Immature natural killer cell (primary cell): ENCODE measurements around the gene ACAD8. TPM values are rescaled to one million over a fixed set of nuclear protein-coding genes. Genes with fewer than 3 reads are reported as not detected.

Experiments
- DNase-seq, 3 donors: peaks; one replicate each; pipeline ENCODE4 v3.0.0; 2022; ENCODE audit warnings: mixed read lengths in 1 of 3
- H3K27ac Mint-ChIP-seq, 6 donors: one replicate each; pipeline ENCODE4 v1.8.0; 2020; ENCODE audit warnings: mixed read lengths in 6 of 6, mild to moderate bottlenecking in 5 of 6, inconsistent platforms in 4 of 6, moderate library complexity in 3 of 6
- H3K27me3 Mint-ChIP-seq, 3 donors: one replicate each; pipeline ENCODE4 v1.8.0; 2020 to 2021; ENCODE audit warnings: low read depth in 3 of 3, mild to moderate bottlenecking in 3 of 3, mixed read lengths in 3 of 3, moderate library complexity in 3 of 3, inconsistent platforms in 1 of 3
- H3K36me3 Mint-ChIP-seq, 3 donors: one replicate each; pipeline ENCODE4 v1.8.0; 2020; ENCODE audit warnings: mixed read lengths in 3 of 3, inconsistent platforms in 2 of 3, mild to moderate bottlenecking in 2 of 3
- H3K4me1 Mint-ChIP-seq, 2 donors: one replicate each; pipeline ENCODE4 v1.8.0; 2020; ENCODE audit warnings: inconsistent platforms in 2 of 2, mild to moderate bottlenecking in 2 of 2, mixed read lengths in 2 of 2, moderate library complexity in 1 of 2
- H3K4me3 Mint-ChIP-seq, 5 donors: one replicate each; pipeline ENCODE4 v1.8.0; 2020; ENCODE audit warnings: mild to moderate bottlenecking in 5 of 5, mixed read lengths in 5 of 5, inconsistent platforms in 3 of 5, moderate library complexity in 3 of 5
- H3K9me3 Mint-ChIP-seq, 6 donors: one replicate each; pipeline ENCODE4 v1.8.0; 2020; ENCODE audit warnings: mild to moderate bottlenecking in 6 of 6, mixed read lengths in 6 of 6, inconsistent platforms in 4 of 6, moderate library complexity in 3 of 6
- polyA plus RNA-seq, 3 donors: library from polyadenylated mRNA; unstranded; fragments of 300-500 nt; fragmentation: Illumina TruSeq; gene quantifications; one replicate each; pipeline ENCODE4 v1.2.3, GENCODE V29; 2021

The ACAD8 gene
- polyA plus RNA-seq, 3 donors from 2014 or later, result 16.3 to 34.4 (median 22.7) TPM

DNA sequence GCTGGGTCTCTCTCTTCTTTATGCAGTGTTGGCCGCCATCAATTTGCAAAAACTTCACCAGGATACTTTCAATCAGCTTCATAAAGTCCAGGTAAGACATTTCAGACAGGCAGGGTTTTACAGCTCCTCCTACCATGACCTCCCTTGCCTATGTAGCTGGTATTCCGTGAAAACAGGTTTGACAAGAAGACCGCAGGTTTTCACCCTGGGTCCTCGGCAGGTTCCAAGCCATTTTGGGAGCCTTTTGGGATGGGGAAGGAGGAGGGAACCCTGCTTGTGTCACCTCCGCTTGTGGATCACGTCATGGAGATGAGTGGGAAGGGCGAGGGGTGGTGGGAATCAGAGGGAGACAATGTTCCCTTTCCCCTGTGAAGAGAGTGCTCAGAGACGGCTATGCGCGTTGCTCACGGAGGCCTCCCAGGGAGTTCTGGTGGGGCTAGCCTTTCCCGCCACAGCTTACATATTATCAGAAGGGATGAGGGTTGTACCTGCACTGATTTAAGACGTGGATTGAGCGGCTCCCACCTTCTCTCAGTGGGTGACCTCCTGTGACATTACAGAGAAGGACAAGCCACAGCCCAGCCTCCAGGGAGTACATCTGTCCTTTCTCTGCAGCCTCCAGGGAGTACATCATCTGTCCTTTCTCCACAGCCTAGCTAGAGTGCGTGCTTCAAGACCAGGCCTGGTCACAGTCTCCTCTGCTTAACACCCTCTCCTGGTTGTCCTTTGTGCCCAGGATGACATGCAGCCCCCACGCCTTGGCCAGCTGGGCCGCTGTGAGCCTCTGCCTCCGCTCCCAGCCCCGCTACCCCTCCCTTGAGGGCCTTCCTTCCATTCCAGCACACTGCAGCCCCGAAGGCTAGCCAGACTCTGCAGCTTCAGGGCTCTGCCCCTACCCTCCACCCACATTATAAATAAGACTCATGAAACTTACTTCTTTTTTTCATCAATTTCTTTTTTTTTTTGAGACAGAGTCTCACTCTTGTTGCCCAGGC is 40.0 kb downstream of the ACAD8 start:
- Mint-ChIP-seq H3K27ac (no peak overlapping the region), H3K27me3 (peaks cover 0 to 5% (median 5%) of the 10 kb centered on the region in 3 donors), H3K4me1 (no peaks in the 10 kb centered on the region), H3K4me3 (no peak overlapping the region), H3K9me3 (peaks cover 0 to 3% (median 0%) of the 10 kb centered on the region in 6 donors), H3K36me3 (peaks cover 0 to 4% (median 0%) of the 10 kb centered on the region in 3 donors)
- no peak for DNase-seq

DNA sequence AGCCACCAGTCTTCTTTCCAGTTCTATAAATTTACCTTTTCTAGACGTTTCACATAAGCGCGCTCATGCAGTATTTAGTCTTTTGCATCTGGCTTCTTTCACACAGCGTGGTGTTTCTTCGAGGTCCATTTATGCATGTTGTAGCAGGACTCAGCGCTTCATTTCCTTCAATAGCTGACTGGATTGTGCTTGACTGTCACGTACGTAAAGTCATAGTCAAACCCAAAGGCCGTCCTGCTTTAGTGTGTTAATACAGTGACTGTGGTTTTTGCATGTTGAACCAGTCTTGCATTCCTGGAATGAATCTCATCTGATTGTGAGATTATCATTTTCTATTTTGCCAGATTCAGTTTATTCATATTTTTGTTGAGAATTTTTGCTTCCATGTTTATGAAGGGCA is 41.3 kb downstream of the ACAD8 start:
- Mint-ChIP-seq H3K4me1 (no peaks in the 10 kb centered on the region), H3K36me3 (peaks cover 0 to 4% (median 0%) of the 10 kb centered on the region in 3 donors), H3K9me3 (peaks cover 0 to 4% (median 0%) of the 10 kb centered on the region in 6 donors), H3K27ac (no peak overlapping the region), H3K27me3 (peaks cover 0 to 5% (median 5%) of the 10 kb centered on the region in 3 donors), H3K4me3 (no peak overlapping the region)
- no peak for DNase-seq

DNA sequence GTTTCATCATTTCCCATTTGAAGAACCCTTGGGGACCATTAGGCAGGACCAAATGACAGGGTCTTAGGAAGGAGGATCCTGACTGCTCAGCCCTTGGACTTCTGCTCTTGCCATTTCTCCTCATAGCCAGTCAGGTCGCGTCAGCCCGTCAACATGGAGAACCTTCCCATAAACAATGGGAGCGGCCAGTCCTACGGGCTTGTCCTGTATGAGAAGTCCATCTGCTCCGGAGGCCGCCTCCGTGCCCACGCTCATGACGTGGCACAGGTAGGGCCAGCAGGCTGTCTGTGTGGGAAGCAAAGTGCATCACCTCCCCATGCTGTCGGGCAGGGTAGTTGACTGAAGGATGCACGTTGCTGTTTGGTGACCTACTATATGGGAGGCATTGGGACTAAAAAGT is 58.9 kb downstream of the ACAD8 start:
- Mint-ChIP-seq H3K4me3 (no peak overlapping the region), H3K27ac (no peak overlapping the region), H3K9me3 (peaks cover 4 to 8% (median 7%) of the 10 kb centered on the region in 6 donors), H3K27me3 (peaks cover 2 to 9% (median 3%) of the 10 kb centered on the region in 3 donors), H3K4me1 (no peaks in the 10 kb centered on the region), H3K36me3 (peaks cover 1 to 5% (median 3%) of the 10 kb centered on the region in 3 donors)
- DNase-seq, result no peak

DNA sequence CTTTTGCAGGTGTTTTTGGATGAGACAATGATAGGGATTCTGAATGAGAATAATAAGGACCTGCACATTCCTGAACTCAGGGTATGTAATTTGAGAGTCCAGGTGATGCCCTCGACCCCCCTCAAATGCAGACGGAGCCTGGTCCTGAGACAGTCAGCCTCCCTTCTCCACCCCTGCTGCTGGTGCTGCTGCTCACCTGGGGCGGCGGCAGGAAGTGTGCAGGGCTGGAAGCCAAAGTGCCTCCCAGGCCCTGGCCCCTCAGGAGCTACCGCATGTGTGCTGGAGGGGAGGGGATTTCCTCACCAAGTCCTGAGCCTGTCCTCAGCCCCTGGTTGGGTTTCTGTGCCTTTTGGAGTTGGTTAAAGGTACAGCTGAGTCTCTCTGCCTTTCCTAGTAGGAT is 59.4 kb downstream of the ACAD8 start:
- DNase-seq, result no peak

DNA sequence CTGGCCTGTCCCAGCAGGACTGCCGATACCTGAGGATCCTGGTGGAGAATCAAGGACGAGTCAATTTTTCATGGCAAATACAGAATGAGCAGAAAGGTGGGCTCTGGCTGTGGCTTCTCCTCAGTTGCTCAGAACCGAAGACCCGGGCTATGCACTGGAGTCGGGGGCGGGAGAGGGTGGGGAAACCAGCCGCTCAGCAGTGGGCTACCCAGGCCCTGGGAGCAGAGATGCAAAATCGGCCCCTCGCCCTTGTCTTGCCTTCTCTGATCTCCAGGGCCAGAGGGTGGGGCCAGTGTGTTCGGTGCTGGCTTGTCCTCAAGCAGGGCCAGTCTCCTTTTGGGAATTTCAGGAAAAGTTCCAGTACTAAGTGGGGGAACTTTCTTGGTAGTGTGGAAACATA is 60.0 kb downstream of the ACAD8 start:
- no peak for DNase-seq
- Mint-ChIP-seq H3K27ac (no peak overlapping the region), H3K4me1 (no peaks in the 10 kb centered on the region), H3K36me3 (peaks cover 3 to 10% (median 5%) of the 10 kb centered on the region in 3 donors), H3K27me3 (peaks cover 2 to 10% (median 5%) of the 10 kb centered on the region in 3 donors), H3K9me3 (peaks cover 8 to 18% (median 16%) of the 10 kb centered on the region in 6 donors), H3K4me3 (no peak overlapping the region)

More for the DNA sequence above, 59.4 kb downstream of the ACAD8 start:
- Mint-ChIP-seq H3K36me3 (peaks cover 3 to 7% (median 5%) of the 10 kb centered on the region in 3 donors), H3K27ac (no peak overlapping the region), H3K4me1 (no peaks in the 10 kb centered on the region), H3K9me3 (peaks cover 4 to 14% (median 13%) of the 10 kb centered on the region in 6 donors), H3K4me3 (no peak overlapping the region), H3K27me3 (peaks cover 2 to 10% (median 5%) of the 10 kb centered on the region in 3 donors)

DNA sequence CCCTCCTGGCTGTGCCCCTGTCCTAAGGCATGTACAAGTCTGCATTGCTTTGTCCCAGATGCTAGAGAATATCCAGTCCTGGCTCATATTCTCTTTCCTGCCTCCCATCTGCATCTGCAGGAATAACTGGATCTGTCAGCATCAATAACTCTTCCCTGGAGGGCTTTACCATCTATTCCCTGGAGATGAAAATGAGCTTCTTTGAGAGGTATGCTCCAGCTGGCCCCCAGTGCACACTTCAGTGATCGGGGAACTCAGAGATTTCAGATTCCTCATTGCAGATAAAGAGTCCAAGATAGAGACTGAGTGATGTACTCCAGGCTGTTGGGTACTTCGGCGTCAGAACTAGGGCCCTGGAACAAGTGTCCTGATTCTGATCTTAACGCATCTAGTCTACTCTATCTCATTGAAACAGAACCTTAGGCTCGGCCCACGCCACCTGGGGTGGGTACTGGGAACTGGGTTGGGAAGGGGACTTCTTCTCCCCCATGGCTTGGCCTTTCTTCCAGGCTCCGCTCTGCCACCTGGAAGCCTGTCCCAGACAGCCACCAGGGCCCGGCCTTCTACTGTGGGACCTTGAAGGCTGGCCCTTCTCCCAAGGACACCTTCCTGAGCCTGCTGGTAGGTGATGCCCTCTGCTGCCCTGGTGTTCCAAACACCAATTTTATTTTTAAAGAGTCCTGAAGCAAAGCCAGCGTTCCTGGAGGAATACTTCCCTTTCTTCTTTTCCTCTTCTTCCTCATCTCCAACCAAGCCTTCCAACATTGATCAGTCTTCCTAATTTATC is 60.6 kb downstream of the ACAD8 start:
- H3K9me3 Mint-ChIP-seq, result peaks cover 8 to 21% (median 16%) of the 10 kb centered on the region in 6 donors
- H3K27me3 Mint-ChIP-seq, result peaks cover 5 to 12% (median 6%) of the 10 kb centered on the region in 3 donors
- H3K4me3 Mint-ChIP-seq, result no peak overlapping the region
- peaks cover 3 to 10% (median 5%) of the 10 kb centered on the region in 3 donors for H3K36me3 Mint-ChIP-seq
- H3K27ac Mint-ChIP-seq, result no peak overlapping the region
- no peaks in the 10 kb centered on the region for H3K4me1 Mint-ChIP-seq
- DNase-seq, result no peak

Other genes with a start within 250 kb of the ACAD8 start
- 1 to 10 TPM in 2 of 3 donors, not detected in 1; 1.6 to 1.9 TPM for gene JAM3, start 184.5 kb upstream of the ACAD8 start, polyA plus RNA-seq
- gene NCAPD3, start 29.6 kb upstream of the ACAD8 start, polyA plus RNA-seq, result 10 to 100 TPM in 2 of 3 donors, 1 to 10 TPM in 1; 6.9 to 16.7 (median 11.4) TPM
- gene VPS26B, start 28.9 kb upstream of the ACAD8 start, polyA plus RNA-seq, result 100 to 1,000 TPM in 1 of 3 donors, 10 to 100 TPM in 2; 76.2 to 110 (median 78.1) TPM
- gene THYN1, start 216 bp upstream of the ACAD8 start, polyA plus RNA-seq, result 100 to 1,000 TPM in 2 of 3 donors, 10 to 100 TPM in 1; 92.7 to 116 (median 106) TPM
- not detected for gene GLB1L3, start 22.8 kb downstream of the ACAD8 start, polyA plus RNA-seq
- 1 to 10 TPM in 2 of 3 donors, not detected in 1; 1.4 to 1.7 TPM for gene GLB1L2, start 78.4 kb downstream of the ACAD8 start, polyA plus RNA-seq
- gene B3GAT1, start 158.7 kb downstream of the ACAD8 start, polyA plus RNA-seq, result 1 to 10 TPM in 1 of 3 donors, under 1 TPM in 2; 0.09 to 1.8 (median 0.24) TPM